ENCODE results near the gene SHANK2. TPM values are rescaled to one million over a fixed set of nuclear protein-coding genes. Genes with fewer than 3 reads are reported as not detected.

SHANK2 gene
- total RNA-seq, 1 experiment from 2014 or later, result 18.6 TPM

- H3K27me3 ChIP-seq, result no peaks in the 10 kb centered on the region
- no peaks in the 10 kb centered on the region for H3K9me3 ChIP-seq
- H3K36me3 ChIP-seq, result no peaks in the 10 kb centered on the region
- DNase-seq, result no peak
- H3K4me3 ChIP-seq, result no peak overlapping the region
These were observed 36.9 kb downstream of the SHANK2 start for GRCh38 chr11:71215425-71215965.

- Histone ChIP-seq H3K36me3 (no peaks in the 10 kb centered on the region), H3K4me3 (no peak overlapping the region), H3K27me3 (no peaks in the 10 kb centered on the region), H3K9me3 (no peaks in the 10 kb centered on the region)
- no peak for DNase-seq
These were observed 37.6 kb downstream of the SHANK2 start for GRCh38 chr11:71214553-71215424.

- Histone ChIP-seq H3K9me3 (no peaks in the 10 kb centered on the region), H3K36me3 (no peaks in the 10 kb centered on the region), H3K4me3 (no peak overlapping the region), H3K27me3 (no peaks in the 10 kb centered on the region)
- no peak for DNase-seq
These were observed 38.5 kb downstream of the SHANK2 start for GRCh38 chr11:71213696-71214552.

- Histone ChIP-seq H3K4me3 (no peak overlapping the region), H3K9me3 (no peaks in the 10 kb centered on the region), H3K36me3 (no peaks in the 10 kb centered on the region), H3K27me3 (no peaks in the 10 kb centered on the region)
- peak; percentile 43 for DNase-seq
These were observed 39.4 kb downstream of the SHANK2 start for GRCh38 chr11:71212871-71213559.

- Histone ChIP-seq H3K36me3 (no peaks in the 10 kb centered on the region), H3K4me3 (no peak overlapping the region), H3K9me3 (no peaks in the 10 kb centered on the region), H3K27me3 (no peaks in the 10 kb centered on the region)
- no peak for DNase-seq
These were observed 40.7 kb downstream of the SHANK2 start for GRCh38 chr11:71211631-71212030.

GRCh38 chr11:71210861-71211260, 41.5 kb downstream of the SHANK2 start:
- DNase-seq, result no peak
- H3K36me3 ChIP-seq, result no peaks in the 10 kb centered on the region
- H3K27me3 ChIP-seq, result no peaks in the 10 kb centered on the region
- no peaks in the 10 kb centered on the region for H3K9me3 ChIP-seq
- no peak overlapping the region for H3K4me3 ChIP-seq

GRCh38 chr11:71209656-71210055, 42.7 kb downstream of the SHANK2 start:
- H3K27me3 ChIP-seq, result no peaks in the 10 kb centered on the region
- no peak for DNase-seq
- no peaks in the 10 kb centered on the region for H3K9me3 ChIP-seq
- H3K4me3 ChIP-seq, result no peak overlapping the region
- no peaks in the 10 kb centered on the region for H3K36me3 ChIP-seq

GRCh38 chr11:71209181-71209580, 43.2 kb downstream of the SHANK2 start:
- Histone ChIP-seq H3K36me3 (no peaks in the 10 kb centered on the region), H3K27me3 (no peaks in the 10 kb centered on the region), H3K4me3 (no peak overlapping the region), H3K9me3 (no peaks in the 10 kb centered on the region)
- no peak for DNase-seq

GRCh38 chr11:71208011-71208774, 44.2 kb downstream of the SHANK2 start:
- Histone ChIP-seq H3K4me3 (no peak overlapping the region), H3K9me3 (no peaks in the 10 kb centered on the region), H3K36me3 (no peaks in the 10 kb centered on the region), H3K27me3 (no peaks in the 10 kb centered on the region)
- DNase-seq, result no peak

- H3K36me3 ChIP-seq, result no peaks in the 10 kb centered on the region
- H3K9me3 ChIP-seq, result no peaks in the 10 kb centered on the region
- no peak for DNase-seq
- no peaks in the 10 kb centered on the region for H3K27me3 ChIP-seq
- H3K4me3 ChIP-seq, result no peak overlapping the region
These were observed 44.8 kb downstream of the SHANK2 start for GRCh38 chr11:71207563-71207962.

- DNase-seq, result no peak
- Histone ChIP-seq H3K36me3 (no peaks in the 10 kb centered on the region), H3K27me3 (no peaks in the 10 kb centered on the region), H3K4me3 (no peak overlapping the region), H3K9me3 (no peaks in the 10 kb centered on the region)
These were observed 46.2 kb downstream of the SHANK2 start for GRCh38 chr11:71206186-71206585.

GRCh38 chr11:71204748-71205664, 47.4 kb downstream of the SHANK2 start:
- Histone ChIP-seq H3K27me3 (no peaks in the 10 kb centered on the region), H3K9me3 (no peaks in the 10 kb centered on the region), H3K4me3 (no peak overlapping the region), H3K36me3 (no peaks in the 10 kb centered on the region)
- no peak for DNase-seq

GRCh38 chr11:71204294-71204693, 48.1 kb downstream of the SHANK2 start:
- Histone ChIP-seq H3K27me3 (no peaks in the 10 kb centered on the region), H3K9me3 (no peaks in the 10 kb centered on the region), H3K4me3 (no peak overlapping the region), H3K36me3 (no peaks in the 10 kb centered on the region)
- DNase-seq, result no peak

GRCh38 chr11:71203681-71204080, 48.7 kb downstream of the SHANK2 start:
- Histone ChIP-seq H3K4me3 (no peak overlapping the region), H3K9me3 (no peaks in the 10 kb centered on the region), H3K36me3 (no peaks in the 10 kb centered on the region), H3K27me3 (no peaks in the 10 kb centered on the region)
- no peak for DNase-seq

- no peak for DNase-seq
- Histone ChIP-seq H3K27me3 (no peaks in the 10 kb centered on the region), H3K36me3 (no peaks in the 10 kb centered on the region), H3K4me3 (no peak overlapping the region), H3K9me3 (no peaks in the 10 kb centered on the region)
These were observed 49.4 kb downstream of the SHANK2 start for GRCh38 chr11:71202966-71203365.

Measured in MG63 (cell line).